ENCODE data around the gene DGKB.

Gene DGKB

GRCh38 chr7:14457568-14458453, 444.7 kb downstream of the DGKB start:
- DNase-seq (ENCODE audit: low read depth): peak; percentile 12

- no peak for DNase-seq (ENCODE audit: low read depth)
Measured at GRCh38 chr7:14449291-14449690, 453.3 kb downstream of the DGKB start.

DNA sequence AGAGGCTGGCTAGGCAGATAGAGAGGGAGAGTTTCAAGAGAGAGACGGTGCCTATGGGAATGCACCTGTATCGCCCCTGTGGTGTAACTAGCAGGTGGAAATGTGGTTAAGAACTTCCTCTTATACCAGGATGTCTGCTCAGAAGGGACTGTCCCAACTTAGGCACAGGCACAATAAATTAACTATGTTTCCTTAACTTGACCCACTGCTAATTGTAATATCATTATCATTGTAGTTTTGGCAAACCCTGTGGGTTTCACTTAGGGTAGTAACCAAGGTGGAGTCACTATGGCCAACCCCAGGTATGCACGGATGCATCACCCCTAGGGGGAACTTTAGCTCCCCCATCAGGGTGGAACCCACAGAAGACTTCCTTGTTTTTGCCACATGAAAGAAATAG, 455.7 kb downstream of the DGKB start:
- no peak for DNase-seq (ENCODE audit: low read depth)

DNA sequence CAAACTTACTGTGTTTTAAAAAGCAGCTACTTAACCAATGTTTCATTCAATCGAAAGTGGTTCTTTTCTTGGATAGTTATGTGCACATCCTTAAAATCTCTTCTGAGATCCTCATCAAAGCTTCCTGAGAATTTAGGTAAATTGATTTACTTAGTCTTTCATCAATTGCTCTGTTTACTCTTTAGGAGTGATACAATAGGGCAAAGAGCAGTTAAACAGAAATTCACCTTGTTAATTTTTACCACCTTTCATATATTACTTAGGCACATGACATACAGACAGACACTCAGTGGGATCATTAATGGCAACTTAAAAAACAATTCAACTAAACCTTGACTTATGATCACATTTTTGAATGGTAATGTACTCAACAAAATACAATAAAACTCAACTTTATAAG, 456.3 kb downstream of the DGKB start:
- no peak for DNase-seq (ENCODE audit: low read depth)

GRCh38 chr7:14438366-14438765, 464.2 kb downstream of the DGKB start:
- DNase-seq (ENCODE audit: low read depth): no peak

DNA sequence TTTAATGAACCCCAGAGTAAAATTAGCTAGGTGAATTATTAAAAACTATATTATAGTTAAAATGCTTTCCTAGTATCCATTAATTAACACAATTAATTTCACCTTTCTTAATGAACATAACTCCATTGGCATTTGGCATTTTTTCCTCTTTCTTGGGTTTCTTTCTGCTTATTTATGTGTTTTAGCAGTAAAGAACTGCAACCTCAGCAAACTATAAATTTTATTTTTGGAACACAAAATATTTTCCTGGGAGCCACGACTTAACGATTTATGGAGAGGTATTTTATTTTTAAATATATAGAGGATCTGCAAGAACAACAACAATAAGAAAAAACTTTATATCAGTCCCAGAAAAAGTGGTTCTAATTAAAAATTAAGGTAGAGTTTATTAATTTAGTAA, 465.7 kb downstream of the DGKB start:
- DNase-seq (ENCODE audit: low read depth): no peak

DNA sequence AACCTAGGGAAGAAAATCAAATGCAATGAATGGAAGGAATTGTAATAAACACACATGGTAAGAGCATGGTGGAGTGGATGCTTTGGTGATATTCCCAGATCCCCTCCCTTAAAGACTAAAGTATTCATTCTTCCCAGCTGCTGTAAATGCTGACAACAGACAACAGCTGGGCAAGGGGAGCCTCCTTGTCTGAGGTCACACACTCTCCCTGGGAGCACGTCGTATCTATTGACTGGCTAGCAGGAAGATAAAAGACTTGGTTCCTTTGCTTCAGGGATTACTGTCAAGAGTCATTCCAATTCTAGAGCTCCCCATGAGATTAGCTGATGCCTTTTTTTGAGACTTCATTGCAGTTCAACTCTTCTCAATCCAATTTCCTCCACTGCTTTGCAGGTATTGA, 469.6 kb downstream of the DGKB start:
- DNase-seq (ENCODE audit: low read depth): no peak

DNA sequence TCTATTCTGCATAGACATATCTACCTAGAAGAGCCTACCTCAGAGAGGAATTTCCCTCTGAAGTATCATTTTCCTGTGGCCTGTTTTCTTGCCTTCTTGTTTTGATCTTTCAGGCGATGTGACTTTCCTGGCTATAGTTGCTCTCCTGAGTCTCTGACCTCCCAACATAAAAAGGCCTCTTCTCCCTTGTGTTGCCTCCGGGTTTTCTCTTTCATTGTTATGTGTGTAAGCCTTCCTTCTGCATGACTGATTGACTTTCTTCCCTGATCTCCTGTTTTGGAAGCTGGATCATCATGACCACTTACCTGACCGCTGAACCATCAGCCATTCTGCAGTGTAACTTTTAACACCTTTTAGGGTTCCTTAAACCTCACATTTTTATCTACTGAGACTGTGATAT, 471.6 kb downstream of the DGKB start:
- DNase-seq (ENCODE audit: low read depth): no peak

DNA sequence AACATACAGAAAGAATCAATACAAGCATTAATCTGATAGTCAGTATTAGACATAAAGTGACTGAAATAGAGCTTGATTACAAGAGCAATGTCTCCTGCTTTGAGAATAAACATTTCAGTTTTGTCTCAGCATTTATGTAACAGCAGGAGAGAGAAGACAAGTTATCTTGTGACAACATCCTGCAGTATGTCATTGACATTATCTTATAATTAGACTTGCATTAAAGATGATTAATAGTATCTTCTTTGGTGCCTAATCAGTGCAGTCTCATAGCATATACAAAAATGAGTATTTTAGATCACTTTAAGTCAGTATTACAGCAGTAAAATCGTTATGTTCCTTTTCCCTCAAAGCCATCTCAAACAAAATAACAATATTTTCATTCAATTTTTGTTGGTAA, 477.0 kb downstream of the DGKB start:
- DNase-seq (ENCODE audit: low read depth): no peak

GRCh38 chr7:14424675-14425074, 477.9 kb downstream of the DGKB start:
- DNase-seq (ENCODE audit: low read depth): no peak

DNA sequence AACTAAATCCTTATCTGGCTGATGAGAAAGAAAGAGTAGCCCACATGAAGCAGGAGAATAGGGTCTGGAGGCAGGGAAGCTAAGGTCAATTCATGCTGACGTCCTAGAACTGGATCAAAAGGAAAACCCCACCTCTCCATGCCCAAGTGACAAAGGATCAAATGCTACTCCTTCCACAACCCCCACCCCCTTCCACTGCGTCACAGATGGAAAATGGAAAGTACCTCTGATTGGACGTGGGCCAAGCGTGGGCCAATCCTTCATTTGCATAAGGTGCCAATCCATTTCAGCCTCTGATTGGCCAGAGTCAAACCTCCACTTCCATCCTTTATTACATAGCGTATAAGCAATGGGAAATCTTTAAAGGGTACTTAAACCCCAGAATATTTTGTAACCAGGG, 481.8 kb downstream of the DGKB start:
- DNase-seq (ENCODE audit: low read depth): no peak

GRCh38 chr7:14419531-14419930, 483.0 kb downstream of the DGKB start:
- no peak for DNase-seq (ENCODE audit: low read depth)

GRCh38 chr7:14418633-14419032, 483.9 kb downstream of the DGKB start:
- no peak for DNase-seq (ENCODE audit: low read depth)

GRCh38 chr7:14414274-14414986, 488.1 kb downstream of the DGKB start:
- no peak for DNase-seq (ENCODE audit: low read depth)

GRCh38 chr7:14407246-14408015, 495.1 kb downstream of the DGKB start:
- no peak for DNase-seq (ENCODE audit: low read depth)

GRCh38 chr7:14403587-14403986, 499.0 kb downstream of the DGKB start:
- no peak for DNase-seq (ENCODE audit: low read depth)

DNA sequence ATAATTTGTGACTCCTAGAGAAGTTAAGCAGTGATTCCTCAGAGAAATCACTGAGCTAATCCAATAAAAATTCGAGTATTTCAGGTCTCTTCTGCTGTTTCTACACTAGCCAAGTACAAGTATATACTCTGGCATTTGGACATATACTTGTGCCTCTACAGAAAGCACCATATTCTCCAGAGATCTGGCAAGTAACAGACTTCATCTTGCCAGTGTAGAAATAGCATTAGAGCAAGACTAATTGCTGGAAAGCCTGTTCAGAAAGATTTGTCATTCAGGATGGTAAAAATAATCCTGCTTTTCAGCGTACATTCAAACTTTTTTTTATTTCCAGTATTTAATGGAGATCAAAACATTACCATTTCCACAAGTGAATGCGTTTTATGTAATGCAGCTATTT, 502.3 kb downstream of the DGKB start:
- no peak for DNase-seq (ENCODE audit: low read depth)

DNA sequence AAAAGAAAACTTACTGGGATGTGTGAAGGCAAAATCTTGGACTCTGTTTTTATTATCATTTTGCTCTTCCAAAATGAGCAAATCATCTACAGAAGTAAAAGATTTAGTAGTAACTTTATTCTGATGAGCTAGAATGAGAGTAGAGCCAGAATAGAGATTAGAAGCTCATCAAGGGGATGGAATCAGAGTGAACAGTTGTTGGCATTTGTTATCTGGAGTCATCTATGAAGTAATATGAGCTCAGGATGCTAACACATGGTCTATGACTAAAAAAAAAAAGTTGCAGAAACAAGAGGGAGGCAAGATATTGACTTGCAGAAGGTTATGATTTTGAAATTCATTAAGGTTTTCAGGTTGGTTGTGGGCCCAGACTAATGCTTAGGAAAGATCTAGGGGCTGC, 504.0 kb downstream of the DGKB start:
- no peak for DNase-seq (ENCODE audit: low read depth)

DNA sequence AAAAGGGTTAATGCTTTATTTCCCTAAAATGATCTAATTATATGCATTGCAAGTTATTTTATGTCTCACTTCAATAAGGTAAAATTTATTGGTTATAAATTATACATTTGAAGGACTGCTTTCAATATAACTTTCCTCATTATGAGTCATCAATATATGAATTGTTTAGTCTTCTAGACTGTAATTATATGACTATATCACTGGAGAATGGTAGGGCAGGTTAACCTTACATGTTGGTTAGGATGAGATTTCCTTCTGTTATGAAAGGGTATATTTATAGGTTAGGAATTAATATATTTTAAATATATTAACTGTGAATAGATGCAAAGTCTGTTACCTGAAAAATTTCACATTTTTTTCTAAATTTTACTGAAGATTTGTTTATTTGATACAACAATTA, 506.7 kb downstream of the DGKB start:
- DNase-seq (ENCODE audit: low read depth): no peak

GRCh38 chr7:14394786-14395185, 507.8 kb downstream of the DGKB start:
- DNase-seq (ENCODE audit: low read depth): no peak

DNA sequence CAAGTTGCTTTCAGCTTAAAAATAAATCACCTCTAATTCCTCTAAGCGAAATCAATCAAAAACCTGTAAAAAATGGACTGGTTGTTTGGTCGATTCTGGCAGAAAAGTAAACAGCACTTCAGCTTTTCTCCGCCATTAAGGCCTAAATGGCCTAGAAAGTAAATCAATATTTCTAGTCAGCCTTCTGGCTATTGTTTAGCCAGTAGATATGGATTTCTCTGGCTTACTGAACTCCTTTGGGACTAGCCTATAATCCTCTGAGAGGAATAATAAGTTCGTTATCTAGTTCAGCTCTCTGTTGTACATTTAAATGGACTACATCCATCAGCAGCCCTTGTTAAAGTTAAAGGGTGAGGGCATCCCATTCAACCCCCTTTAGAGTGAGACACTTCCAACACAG, 513.0 kb downstream of the DGKB start:
- DNase-seq (ENCODE audit: low read depth): no peak

DNA sequence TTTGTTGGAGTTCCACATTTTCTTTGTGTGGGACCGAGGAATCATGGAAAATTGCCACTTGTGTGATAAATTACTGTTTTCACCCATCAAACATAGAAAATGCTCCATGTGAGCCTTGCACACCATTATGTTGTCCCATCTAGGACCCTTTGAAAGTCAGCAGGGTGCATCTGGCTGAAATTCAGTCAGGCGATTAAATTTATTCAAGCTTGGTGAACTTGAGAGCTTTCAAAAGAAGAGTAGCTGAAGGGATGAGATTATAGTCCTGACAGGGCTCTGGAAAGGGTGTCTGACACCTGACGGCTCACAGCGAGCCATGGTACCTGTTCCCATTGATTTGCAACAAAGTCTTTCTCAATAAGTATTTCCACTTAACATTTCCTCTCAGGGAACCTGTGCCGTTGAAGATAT, 513.4 kb downstream of the DGKB start:
- no peak for DNase-seq (ENCODE audit: low read depth)

DNA sequence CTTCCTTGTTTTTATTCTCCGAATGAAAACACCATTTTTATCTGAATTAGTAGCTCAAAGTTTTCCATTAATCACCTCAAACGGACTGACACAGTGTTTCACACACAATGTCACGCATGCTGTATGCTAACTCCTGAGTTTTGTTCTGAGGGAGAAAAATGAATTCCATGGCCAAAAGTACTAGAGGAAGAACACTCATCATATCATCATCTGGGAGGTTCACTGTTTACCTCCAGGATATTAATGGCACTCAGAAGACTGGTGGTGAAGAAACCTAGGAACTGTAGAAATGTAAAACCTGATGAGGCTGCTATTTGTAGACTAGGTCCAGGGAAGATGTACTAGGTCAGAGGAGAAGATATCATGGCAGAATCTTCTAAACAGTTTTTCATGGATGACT, 517.5 kb downstream of the DGKB start:
- DNase-seq (ENCODE audit: low read depth): no peak

Data from activated gamma-delta T cell treated with anti-CD3 and anti-CD28 coated beads, Interleukin-2, amount 50 U/mL, for 16 hours (primary cell).